GM21526 (cell line): ENCODE results near the gene PLCH1.

Experiments used
- ATAC-seq: cut with Tn5 transposase; IDR thresholded peaks from one replicate; pipeline ENCODE4 v1.9.1; 2021; ENCODE audit warnings: moderate library complexity; ENCODE audit not compliant: unreplicated experiment, low FRiP score

Gene PLCH1, protein sequence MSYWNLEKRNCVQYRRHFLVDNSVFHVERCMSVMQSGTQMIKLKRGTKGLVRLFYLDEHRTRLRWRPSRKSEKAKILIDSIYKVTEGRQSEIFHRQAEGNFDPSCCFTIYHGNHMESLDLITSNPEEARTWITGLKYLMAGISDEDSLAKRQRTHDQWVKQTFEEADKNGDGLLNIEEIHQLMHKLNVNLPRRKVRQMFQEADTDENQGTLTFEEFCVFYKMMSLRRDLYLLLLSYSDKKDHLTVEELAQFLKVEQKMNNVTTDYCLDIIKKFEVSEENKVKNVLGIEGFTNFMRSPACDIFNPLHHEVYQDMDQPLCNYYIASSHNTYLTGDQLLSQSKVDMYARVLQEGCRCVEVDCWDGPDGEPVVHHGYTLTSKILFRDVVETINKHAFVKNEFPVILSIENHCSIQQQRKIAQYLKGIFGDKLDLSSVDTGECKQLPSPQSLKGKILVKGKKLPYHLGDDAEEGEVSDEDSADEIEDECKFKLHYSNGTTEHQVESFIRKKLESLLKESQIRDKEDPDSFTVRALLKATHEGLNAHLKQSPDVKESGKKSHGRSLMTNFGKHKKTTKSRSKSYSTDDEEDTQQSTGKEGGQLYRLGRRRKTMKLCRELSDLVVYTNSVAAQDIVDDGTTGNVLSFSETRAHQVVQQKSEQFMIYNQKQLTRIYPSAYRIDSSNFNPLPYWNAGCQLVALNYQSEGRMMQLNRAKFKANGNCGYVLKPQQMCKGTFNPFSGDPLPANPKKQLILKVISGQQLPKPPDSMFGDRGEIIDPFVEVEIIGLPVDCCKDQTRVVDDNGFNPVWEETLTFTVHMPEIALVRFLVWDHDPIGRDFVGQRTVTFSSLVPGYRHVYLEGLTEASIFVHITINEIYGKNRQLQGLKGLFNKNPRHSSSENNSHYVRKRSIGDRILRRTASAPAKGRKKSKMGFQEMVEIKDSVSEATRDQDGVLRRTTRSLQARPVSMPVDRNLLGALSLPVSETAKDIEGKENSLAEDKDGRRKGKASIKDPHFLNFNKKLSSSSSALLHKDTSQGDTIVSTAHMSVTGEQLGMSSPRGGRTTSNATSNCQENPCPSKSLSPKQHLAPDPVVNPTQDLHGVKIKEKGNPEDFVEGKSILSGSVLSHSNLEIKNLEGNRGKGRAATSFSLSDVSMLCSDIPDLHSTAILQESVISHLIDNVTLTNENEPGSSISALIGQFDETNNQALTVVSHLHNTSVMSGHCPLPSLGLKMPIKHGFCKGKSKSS (N-terminal part only)

DNA sequence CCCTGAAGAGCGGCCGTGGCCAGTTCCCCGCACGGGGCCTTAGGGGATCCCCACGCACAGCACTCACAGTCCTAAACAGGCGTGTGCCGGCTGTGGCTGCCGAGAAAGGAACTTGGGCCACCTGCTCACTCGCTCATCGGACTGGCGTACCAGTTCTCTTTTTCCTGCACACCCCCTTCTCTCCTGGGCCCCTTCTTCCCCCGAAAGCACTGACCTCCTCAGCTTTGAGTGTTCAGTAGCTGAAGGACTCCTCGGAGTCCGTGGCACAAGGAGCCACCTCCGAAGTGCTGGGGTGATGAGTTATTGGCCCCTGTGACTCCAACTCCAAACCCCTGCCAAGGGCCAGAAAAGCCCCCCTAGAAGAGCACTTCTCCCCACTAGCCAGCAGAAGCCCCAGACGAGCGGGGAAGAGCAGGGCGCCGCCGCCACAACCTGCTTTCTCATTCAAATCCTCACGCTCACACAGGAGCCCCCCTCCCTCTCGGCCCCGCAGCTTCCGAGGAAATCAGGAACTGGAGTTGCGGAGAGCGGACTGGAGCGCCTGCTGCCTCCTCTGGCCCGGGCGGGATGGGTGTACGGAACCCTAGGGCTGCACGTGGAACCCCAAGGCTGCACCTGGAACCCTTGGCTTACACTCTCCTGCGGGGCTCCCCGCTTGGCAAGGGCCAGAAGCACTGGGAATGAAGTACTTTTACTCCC is at the start of gene PLCH1:
PLCH1 (minus strand) TSS at position 446 of the 699 bp plus-strand sequence. CDS start 40,847 bp downstream, outside the sequence.
- peak; percentile 67 for ATAC-seq

DNA sequence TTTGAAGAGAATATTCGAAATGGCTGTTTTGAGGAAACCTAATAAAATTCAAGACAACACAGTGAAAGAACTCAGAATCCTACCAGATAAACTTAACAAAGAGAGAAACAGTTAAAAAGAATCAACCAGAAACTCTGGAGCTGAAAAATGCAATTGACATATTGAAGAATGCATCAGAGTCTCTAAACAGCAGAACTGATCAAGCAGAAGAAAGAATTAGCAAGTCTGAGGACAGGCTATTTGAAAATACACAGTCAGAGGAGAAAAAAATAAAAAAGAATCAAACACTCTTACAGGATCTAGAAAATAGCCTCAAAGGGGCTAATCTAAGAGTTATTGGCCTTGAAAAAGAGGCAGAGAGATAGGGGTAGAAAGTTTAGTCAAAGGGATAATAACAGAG is 47.7 kb upstream of the PLCH1 start:
- ATAC-seq = no peak

DNA sequence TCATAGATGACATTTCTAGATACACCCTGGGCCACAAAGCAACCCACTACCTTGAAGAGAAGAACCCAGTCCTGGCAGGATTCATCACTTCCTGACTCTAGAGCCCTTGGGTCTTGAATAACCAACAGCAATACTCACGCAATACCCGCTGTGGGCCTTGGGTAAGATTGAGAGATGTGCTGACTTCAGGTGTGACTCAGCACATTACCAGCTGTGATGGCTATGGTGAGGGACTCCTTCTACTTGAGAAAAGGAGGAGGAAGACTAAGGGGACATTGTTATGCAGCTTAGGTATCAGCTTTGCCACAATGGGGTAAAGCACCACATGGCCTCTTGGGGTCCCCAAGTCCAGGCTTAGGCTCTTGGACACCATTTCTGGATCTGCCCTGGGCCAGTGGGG is 46.3 kb upstream of the PLCH1 start:
- ATAC-seq = no peak

DNA sequence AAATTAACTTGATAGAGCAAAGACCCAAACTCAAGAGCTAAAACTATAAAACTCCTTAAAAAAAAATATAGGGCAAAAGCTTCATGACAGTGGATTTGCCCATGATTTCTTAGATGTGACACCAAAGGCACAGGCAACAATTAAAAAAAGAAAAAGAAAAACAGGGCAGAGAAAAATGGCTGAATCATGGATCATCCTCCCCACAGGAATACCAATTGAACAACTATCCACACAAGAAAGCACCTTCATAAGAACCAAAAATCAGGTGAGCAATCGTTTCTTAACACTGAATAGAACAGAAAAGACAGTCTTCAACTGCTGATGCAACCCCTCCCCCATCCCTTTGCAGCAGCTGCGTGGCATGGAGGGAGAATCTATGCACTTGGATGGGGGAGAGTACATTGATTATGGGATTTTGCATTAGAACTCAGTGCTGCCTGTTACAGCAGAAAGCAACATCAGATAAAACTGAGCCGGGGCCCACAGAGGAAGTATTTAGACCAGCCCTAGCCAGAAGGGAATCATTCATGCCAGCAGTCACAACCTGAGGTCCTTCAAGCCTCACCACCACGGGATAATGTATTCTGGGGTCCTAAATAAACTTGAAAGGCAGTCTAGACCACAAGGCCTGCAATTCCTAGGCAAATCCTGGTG is 45.5 kb upstream of the PLCH1 start:
- ATAC-seq = no peak

DNA sequence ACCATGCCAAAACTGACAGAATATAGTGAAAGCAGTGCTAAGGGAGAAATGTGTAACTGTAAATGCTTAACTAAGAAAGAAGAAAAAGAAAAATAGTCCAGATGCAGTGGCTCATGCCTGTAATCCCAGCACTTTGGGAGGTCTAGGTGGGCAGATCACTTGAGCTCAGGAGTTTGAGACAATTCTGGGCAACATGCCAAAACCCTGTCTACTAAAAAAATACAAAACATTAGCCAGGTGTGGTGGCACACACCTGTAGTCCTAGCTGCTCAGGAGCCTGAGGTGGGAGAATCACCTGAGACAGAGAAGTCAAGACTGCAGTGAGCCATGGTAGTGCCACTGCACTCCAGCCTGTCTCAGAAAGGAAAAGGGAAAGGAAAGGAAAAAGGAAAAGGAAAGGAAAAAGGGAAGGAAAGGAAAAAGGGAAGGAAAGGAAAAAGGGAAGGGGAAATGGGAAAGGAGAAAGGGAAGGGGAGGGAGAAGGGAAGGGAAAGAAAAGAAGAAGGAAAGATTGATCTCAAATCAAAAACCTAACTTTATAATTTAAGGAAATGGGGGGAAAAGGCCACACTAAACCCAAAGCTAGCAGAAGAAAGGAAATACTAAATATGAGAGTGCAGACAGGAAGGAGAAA is 40.9 kb upstream of the PLCH1 start:
- no peak for ATAC-seq

DNA sequence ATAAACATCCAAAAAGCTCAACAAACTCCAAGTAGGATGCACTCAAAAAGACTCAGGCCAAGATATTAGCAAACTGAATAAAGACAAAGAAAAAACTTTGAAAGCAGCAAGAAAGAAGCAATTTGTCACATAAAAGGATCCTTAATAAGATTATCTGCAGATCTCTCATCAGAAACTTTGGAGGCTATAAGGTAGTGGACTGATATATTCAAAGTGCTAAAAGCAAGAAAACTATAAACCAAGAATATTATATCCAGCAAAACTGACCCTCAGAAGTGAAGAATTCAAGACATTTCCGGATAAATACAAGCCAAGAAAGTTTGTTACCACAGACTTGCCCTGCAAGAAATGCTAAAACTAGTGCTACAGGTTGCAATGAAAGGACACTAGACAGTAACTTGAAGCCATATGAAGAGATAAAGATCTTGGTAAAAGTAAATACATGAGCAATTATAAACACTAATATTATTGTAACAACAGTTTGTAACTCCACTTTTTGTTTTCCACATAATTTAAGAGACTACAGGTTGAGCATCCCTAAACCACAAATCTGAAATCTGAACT is 37.6 kb upstream of the PLCH1 start:
- no peak for ATAC-seq

DNA sequence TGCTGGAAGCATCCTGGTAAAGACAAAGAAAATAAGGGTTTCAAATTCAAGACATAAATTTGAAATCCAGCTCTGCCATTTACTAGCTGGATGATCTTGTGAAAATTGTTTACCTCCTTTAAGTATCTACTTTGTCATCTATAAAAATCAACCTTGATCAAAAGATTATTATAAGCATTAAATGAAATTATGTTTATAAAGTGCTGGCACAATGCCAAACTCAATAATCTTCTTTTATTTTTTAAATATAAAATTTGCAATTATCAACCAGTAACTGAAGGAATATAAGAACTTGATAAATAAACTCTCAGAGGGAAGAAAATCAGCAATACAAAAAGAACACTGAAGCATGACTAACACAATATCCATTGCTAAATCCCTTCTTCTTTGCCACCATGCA is 35.4 kb upstream of the PLCH1 start:
- ATAC-seq = no peak

DNA sequence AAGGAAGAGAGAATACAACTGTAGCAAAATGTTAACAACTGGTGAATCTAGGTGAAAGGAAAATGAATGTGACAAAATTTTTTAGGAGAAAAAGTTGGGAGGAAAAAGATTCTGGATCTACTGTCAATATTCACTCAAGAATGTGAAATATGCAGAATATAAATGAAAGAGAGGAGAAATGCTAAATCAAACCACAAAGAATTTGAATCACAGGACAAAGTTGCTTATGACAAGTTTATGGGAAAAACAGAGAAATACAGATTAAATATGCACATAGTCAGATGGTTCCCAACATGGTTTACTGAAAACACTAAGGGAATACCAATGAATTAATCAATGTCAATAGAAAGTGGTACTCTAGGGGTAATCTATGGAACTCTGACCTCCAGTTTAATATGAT is 33.6 kb upstream of the PLCH1 start:
- ATAC-seq = no peak

DNA sequence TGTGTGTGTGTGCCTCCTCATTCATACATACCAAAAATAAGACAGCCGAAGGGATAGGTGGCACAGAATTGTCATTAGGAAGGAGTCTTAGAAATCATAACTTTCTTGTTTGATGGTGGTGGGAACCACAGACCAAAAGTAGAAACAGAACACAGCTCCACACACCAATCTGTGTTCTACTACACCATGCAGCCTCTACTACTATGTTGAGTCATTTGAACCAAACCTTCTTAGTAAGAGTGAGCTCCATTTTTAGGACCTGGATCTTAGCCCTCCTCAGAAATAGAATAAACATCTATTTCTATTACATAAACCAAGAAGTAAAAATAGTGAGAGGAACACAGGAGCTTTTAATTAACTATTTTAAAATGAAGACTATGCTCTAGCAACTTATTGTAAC is 27.9 kb upstream of the PLCH1 start:
- ATAC-seq = no peak

DNA sequence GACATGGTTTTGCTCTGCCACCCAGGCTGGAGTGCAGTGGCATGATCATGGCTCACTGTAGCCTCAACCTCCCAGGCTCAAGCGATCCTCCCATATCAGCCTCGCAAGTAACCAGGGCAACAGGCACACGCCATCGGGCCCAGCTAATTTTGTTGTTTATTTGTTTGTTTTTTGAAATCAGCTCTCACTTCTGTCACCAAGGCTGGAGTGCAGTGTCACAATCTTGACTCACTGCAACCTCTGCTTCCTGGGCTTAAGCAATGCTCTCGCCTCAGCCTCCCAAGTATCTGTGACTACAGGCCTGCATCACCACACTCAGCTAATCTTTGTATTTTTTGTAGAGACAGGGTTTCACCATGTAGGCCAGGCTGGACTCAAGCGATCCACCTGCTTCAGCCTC is 26.3 kb upstream of the PLCH1 start:
- ATAC-seq = no peak

DNA sequence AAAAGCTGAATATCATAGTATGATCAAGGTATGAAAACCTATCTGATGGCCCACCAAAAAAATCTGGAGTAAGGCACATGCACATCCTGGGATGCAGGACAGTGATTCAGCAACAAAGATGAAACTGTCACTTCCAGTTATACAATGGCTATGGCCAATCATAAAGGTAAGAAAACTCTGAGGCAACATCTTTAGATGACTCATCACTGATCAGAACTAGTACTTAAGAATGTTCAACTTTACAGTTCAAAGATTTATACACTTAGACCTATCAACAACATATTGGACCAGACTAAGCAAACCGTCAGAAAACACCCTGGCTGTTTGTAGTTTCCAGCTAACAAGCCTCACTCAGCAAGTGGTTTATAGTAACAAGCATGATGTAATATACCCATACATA is 21.3 kb upstream of the PLCH1 start:
- ATAC-seq = no peak

DNA sequence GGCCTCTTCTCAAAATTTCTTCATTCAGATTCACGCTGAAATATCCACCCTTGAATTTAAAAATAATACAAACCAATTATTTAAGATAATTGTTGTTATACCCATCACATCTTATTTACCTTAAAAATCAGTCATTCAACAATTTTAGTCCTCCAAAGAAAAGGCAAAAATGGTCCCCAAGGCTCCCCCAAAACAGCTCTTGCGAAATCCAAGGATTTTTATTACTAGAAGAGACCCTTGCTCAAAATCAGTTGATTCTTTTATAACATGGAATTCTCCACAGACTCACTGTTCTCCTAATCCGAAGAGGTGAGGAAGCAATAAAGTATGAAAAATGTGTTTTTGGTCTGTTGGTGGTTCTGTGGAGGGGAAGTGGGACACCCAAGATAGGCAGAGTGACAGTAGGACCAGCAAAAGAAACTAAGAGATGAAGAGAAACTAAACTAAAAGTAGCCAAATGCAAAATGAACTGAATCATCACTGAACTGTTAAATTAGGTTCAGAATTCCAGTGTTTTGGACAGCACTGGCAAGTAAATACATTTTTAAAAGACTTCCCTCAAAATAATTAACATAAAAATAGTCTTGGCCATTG is 19.1 kb upstream of the PLCH1 start:
- no peak for ATAC-seq

DNA sequence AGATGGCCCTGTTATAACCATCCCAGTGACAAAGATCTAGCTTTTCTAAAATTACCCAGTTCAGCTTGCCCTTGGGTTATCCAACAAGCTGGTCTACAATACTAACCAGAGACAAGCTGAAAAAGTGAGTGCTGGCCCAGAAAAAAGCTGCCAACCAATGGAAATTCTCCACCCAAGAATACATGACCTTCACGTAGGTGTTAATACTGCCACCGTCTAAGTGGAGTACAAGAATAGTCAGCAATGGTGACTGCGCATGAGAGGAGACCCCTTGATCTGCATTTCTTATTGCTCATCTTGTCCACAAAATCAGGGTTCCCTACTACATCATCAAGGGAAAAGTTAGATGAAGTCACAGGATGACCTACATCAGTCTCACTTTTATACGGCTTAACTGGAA is 15.8 kb upstream of the PLCH1 start:
- no peak for ATAC-seq

DNA sequence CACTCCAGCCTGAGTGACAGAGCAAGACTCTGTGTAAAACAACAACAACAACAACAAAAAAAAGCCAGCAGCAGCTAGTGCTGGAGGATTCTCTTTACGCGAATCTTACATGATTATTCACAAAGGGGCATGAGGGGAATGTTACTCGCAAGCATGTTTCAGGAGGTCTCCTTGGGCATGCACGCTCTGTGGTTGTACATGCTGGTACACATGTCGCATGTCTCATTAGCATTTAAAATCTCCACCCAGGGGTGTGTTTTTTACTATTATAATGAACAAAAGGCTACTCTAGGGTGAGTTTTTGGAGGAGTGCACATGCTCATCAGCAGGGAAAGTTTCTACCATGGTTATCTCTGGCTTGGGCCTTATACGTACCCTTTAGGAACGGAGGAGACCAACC is 12.7 kb upstream of the PLCH1 start:
- no peak for ATAC-seq

DNA sequence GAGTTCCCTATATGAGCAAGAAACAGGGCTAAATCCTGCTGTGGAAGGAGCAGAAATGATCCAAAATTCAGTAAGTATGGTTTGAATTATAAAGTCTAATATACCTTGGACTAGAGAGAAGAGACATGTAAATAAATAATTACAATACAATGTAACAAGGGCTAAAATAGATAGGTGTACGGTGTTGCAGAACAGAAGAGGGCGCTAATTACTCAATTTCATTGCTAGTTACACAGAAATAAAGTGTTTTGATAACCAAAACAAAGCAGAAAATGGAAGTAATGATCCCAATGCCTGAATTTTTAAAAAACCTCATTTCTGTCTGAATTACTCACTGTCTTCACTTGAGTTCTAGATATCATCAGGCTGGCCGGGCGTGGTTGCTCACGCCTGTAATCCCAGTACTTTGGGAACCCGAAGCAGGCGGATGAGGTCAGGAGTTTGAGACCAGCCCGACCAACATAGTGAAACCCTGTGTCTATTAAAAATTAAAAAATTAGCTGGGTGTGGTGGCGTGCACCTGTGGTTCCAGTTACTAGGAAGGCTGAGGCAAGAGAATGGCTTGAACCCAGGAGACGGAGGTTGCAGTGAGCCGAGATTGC is 8.3 kb upstream of the PLCH1 start:
- ATAC-seq = no peak

DNA sequence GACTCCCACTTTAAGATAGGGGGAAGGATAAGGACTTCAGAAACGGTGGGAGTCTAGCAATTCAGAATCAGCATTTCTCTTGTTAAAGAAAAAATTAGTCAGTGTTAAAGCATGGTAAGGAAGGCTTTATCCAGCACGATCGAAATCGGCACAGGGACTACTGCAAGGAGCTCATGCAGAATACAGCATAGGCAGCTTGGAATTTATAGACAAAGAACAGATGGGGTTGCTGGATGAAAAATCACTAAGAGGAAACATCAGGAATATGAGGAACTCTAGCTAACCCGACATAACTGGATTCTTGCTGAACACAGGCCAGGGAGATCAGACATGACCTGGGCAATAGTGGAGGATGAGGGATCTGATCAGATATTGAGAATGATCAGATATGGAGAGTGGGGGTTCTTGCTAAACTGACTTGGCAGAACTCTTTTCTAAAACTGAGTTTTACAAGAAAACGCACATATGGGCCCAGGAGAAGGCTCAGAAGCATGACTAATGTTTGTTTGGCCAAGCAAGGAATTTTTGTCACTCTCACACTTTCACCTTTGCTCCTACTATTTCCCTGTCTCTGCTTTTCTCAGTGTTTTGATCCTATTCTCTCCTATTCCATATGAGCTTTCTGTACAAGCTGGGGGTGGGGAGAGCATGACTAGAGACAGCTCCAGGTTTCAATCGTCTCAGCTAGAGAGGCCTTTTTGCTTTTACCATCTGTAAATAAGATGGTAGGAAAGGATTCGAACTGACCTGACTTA is 3.9 kb upstream of the PLCH1 start:
- no peak for ATAC-seq

DNA sequence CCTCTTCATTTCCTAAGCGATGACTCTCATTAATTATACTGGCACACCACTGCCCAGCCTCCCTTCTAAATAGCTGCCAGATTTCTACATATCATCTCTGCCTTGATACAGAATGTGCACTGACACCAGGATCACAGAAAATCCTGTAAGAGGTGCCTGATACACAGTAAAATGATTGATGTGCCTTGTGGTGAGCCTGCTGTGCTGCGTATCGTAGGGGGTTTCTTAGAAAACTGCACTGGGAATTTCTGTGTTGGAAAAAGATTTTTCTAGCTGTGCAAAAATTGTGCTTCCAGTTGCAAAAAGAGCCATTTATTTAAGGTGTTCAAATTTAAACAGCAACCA is 3.0 kb upstream of the PLCH1 start:
- ATAC-seq = no peak
